Activated CD8-positive, alpha-beta memory T cell treated with anti-CD3 and anti-CD28 coated beads for 4 hours (primary cell): ENCODE results near the gene KIF26B.
"Not testable (repeated sequence)": the region's sequence is repeated elsewhere in the genome, so short reads cannot be mapped to it uniquely, and the experiment has no call there.

ENCODE experiments used
- DNase-seq, 2 donors: peaks; one replicate each; pipeline ENCODE4 v3.0.0-alpha.2; 2020; ENCODE audit warnings: low read depth in 2 of 2

KIF26B gene

GRCh38 chr1:245684166-245684565 lies 529.4 kb downstream of the KIF26B start:
- no peak for DNase-seq

DNA sequence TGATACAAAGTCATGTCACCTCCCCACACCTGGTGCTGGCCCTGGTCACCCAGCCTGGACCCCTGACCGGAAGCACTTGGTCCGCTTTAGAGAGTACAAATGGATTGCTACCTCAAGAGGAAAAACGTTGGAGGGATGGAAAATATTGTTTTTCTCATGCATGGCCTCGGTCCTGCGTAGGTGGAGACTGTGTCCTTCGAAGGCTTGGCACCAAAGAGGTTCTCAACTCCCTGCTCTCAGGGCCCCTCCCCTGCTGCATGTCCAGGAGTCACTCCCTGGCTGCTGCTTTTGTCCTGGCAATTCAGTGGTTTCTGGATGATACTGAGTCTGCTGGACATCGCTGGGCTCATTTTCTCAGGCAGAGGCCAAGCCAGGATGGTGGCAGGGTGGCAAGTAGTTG lies 529.8 kb downstream of the KIF26B start:
- no peak for DNase-seq

DNA sequence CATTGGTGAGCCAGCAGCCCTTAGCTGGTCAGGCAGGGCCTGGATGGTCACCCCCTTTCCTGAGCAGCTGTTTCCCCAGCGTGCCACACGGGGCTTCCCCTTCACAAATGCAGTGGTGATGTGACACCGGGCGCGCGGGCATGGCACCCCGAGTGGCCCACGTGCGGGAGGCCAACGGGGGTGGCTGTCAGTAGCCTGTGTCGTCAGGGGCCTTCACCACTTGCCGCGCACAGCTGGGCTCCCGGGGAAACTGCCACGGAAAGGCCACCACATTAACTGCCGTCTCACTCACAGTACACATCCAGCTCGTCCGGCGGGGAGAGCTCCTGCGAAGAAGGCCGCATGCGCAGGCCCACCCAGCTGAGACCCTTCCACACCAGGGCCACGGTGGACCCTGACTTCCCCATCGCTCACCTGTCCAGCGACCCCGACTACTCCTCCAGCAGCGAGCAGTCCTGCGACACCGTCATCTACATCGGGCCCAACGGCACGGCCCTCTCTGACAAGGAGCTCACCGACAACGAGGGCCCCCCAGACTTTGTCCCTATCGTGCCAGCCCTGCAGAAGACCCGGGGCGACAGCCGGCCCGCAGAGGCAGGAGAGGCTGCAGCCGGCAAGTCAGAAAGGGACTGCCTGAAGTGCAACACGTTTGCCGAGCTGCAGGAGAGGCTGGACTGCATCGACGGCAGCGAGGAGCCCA lies 530.5 kb downstream of the KIF26B start:
- no peak for DNase-seq

GRCh38 chr1:245686006-245686405 lies 531.2 kb downstream of the KIF26B start:
- no peak for DNase-seq

- no peak for DNase-seq
Measured at GRCh38 chr1:245686446-245687030, 531.8 kb downstream of the KIF26B start.

- no peak for DNase-seq
Measured at GRCh38 chr1:245687152-245687635, 532.4 kb downstream of the KIF26B start.

DNA sequence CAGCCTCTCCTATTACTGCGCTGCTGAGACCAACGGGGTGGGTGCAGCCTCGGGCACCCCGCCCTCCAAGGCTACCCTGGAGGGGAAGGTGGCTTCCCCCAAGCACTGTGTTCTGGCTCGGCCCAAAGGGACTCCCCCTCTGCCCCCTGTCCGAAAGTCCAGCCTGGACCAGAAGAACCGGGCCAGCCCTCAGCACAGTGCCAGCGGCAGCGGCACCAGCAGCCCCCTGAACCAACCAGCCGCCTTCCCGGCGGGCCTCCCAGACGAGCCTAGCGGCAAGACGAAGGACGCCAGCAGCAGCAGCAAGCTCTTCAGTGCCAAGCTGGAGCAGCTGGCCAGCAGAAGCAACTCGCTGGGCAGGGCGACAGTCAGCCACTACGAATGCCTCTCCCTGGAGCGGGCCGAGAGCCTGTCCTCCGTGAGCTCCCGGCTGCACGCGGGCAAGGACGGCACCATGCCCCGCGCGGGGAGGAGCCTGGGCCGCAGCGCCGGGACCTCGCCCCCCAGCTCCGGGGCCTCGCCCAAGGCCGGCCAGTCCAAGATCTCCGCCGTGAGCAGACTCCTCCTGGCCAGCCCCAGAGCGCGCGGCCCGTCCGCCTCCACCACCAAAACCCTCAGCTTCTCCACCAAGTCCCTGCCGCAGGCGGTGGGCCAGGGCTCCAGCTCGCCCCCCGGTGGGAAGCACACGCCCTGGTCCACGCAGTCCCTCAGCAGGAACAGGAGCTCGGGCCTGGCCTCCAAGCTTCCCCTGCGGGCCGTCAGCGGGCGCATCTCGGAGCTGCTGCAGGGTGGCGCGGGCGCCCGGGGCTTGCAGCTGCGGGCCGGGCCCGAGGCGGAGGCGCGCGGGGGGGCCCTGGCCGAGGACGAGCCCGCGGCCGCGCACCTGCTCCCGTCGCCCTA lies 533.1 kb downstream of the KIF26B start:
- no peak for DNase-seq

GRCh38 chr1:245688536-245689453 lies 534.0 kb downstream of the KIF26B start:
- no peak for DNase-seq

DNA sequence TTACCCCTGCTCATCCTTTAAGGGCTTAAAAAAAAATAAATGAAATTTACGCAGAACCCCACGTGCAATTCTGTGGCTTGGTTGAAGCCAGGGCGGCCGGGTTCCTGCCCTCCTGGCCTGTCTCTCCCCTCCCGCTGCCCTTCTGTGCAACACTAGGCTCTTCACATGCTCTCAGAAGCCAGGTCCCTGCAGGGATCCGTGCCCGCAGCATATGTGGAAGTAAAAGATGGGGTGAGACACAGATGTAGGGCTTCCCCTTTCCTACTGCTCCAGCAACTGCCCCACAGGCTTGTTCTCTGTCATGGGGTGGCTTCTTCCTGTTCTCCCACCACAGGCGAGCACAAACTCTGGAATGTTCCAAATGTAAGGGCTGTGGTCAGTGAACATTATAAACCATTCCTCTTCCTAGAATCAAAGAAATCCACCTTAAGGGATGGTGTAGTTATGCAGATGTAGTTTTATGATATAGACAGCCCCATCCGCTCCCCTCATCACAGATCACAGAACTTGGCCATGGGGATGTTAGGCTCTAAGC lies 535.4 kb downstream of the KIF26B start:
- no peak for DNase-seq

GRCh38 chr1:245690946-245691541 lies 536.3 kb downstream of the KIF26B start:
- no peak for DNase-seq

DNA sequence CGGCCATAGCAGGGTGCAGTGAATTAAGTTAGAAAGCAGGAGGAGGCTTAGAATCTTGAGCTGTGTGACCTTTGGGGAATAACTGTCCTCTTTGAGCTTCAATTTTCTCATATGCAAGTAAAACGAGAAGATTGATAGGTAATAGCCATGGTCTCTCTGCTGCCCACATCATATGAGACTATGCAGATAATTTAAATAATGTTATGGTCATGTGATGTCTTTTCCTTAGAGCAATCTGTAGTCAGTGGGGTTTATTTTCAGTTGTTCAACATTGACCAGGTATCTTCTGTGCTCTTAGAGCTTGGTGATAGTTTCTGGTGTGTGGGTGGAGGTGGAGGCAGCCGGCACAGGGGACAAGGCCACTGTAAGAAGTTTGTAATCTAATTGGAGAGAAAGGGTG lies 537.1 kb downstream of the KIF26B start:
- DNase-seq, result no peak

- no peak for DNase-seq
Measured at GRCh38 chr1:245692318-245692717, 537.5 kb downstream of the KIF26B start.

DNA sequence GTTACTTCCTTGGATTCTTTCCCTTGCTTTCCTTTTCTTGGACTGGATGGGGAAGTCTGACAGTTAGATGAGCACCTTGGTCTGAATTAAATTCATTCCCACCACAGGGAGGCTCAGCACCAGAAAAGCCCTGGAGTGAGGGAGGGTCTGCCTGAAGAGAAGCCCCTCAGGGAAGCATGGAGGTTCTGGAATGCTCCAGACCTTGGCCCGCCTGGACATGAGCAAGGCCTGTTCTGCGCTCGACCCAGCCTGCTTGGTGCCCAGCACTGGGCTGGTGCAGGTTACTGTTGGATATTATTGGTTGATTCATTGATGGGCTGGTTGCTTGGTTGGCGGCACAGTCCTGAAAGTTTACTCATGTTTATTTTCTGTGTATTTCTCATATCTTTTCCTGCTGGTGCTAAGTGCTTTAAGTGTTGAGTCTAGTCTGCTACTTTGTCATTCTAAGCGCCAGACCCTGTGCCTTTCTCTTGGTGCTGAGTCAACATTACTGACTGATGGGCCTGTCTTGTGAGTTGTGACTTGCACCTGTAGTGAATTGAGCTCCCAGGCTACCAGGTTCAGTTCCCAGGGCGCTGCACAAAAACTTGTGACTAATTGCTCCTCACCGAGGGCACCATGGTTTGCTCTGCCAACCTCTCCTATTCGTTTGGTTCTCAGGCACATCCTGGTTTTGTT lies 538.5 kb downstream of the KIF26B start:
- no peak for DNase-seq

GRCh38 chr1:245693941-245694752 lies 539.4 kb downstream of the KIF26B start:
- no peak for DNase-seq

DNA sequence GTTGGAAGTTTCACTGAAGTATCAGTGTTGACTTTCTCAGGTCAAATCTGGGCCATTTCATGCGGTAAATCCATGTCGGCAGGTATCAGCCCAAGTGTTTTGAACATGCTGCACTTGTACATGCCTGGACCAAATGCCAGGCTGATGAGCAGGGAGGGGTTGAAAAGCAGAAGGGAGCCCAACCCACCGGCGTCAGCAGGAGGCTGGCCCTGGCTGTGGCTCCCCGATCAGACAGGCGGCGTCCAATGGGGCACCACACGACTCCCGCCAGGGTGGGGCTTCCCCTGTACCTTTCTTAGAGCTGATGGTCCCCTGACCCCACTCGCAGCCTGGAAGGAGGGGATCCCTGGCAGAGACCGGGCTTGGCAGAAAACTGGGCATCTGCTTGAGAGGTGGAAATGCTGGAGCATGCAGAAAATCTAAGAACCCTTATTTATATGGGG lies 540.0 kb downstream of the KIF26B start:
- DNase-seq, result no peak

DNA sequence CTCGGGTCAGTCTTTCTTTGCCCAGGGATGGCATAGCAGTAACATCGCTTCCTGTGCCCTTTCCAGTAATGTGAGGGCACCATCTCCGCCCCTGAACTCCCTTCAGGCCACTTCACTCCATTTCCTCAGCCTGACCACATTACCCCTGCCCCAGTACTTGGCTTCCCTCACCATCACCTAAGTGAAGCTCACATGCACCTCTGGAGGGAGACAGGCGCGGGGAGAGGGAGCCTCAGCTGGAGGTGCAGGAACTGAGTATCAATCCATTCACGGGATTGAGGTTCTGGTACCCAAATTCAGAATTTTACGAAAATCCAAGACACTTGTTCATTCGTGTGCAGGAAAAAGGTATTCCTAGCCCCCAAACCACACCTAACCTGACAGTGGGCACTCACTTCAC lies 540.4 kb downstream of the KIF26B start:
- no peak for DNase-seq

- DNase-seq, result not testable (repeated sequence)
Measured at GRCh38 chr1:245695701-245696100, 540.9 kb downstream of the KIF26B start.

DNA sequence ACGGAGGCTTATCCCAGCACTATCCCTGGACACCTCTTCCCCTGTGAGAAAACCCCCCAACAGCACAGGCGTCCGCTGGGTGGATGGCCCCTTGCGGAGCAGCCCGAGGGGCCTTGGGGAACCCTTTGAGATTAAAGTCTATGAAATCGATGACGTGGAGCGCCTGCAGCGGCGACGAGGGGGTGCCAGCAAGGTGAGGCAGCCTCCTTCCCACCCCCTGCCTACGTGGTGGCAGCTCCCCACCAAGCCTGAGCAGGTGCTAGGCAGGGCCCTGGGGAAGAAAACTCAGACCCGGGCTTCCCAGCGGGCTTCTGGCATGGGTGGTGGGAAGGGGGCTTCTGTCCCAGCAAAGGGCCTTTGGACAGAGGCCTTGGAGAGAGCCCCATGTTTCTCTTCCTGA lies 543.3 kb downstream of the KIF26B start:
- no peak for DNase-seq

GRCh38 chr1:245698860-245699259 lies 544.1 kb downstream of the KIF26B start:
- no peak for DNase-seq
